ENCODE measurements around the gene PCSK6. TPM values are rescaled to one million over a fixed set of nuclear protein-coding genes. Genes with fewer than 3 reads are reported as not detected.
"Not testable (repeated sequence)": the region's sequence is repeated elsewhere in the genome, so short reads cannot be mapped to it uniquely, and the experiment has no call there.

The PCSK6 gene
- total RNA-seq, 4 donors from 2014 or later = 9.7 to 20.5 (median 13.1) TPM

DNA sequence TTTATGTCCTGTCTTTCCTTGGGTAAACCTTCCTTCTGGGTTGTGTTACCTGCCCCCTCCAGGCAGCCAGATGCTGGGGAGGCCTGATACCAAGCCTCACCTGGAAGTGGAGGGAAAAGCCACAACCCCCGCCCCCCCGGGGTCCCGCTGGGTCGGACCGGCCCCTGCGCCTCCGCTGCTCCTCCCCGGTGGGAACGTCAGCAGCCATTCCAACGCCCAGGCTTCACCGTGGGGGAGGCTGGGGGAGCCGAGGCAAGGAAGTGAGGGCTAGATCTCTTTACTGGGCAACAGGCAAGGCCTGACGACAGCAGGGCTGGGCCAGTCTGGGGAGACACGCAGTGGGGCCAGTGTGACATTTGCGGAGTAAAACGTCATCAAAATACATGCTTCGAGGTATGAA is 141.5 kb downstream of the PCSK6 start:
- TF ChIP-seq CTCF (IDR thresholded peaks at IDR 0.05) = no peak
- DNase-seq (ENCODE audit: low spot score) (no peak), ATAC-seq (ENCODE audit: low FRiP score) (no peak)

GRCh38 chr15:101347454-101347853 is 142.1 kb downstream of the PCSK6 start:
- TF ChIP-seq CTCF (IDR thresholded peaks at IDR 0.05) = no peak
- DNase-seq (ENCODE audit: low spot score) (no peak), ATAC-seq (ENCODE audit: low FRiP score) (no peak)

- no peak for TF ChIP-seq CTCF (IDR thresholded peaks at IDR 0.05)
- DNase-seq (ENCODE audit: low spot score) = no peak
- ATAC-seq (ENCODE audit: low FRiP score) = no peak
These were observed 142.6 kb downstream of the PCSK6 start for GRCh38 chr15:101346928-101347327.

DNA sequence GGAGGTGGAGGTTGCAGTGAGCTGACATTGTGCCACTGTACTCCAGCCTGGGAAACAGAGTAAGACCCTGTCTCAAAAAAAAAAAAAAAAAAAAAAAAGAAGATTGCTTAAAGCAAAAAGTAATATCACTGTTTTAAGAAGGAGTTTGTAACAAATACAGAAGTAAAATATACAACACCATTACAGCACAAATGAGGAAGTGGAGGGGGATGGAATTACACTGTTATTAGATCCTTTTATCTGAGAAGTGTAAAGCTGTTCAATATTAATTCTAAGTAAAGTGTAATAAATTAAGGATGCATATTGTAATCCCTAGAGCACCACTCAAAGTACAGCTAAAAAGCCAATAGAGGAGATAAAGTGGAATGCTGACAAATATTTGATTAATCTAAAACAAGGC is 147.5 kb downstream of the PCSK6 start:
- TF ChIP-seq CTCF (IDR thresholded peaks at IDR 0.05) = no peak
- DNase-seq (ENCODE audit: low spot score) (no peak), ATAC-seq (ENCODE audit: low FRiP score) (no peak)

- ATAC-seq (ENCODE audit: low FRiP score) = no peak
- TF ChIP-seq CTCF (IDR thresholded peaks at IDR 0.05) = no peak
These were observed 150.9 kb downstream of the PCSK6 start for GRCh38 chr15:101338502-101339057.

GRCh38 chr15:101337976-101338375 is 151.5 kb downstream of the PCSK6 start:
- ATAC-seq (ENCODE audit: low FRiP score) = no peak
- no peak for DNase-seq (ENCODE audit: low spot score)
- no peak for TF ChIP-seq CTCF (IDR thresholded peaks at IDR 0.05)

More at GRCh38 chr15:101338502-101339057, 150.9 kb downstream of the PCSK6 start:
- DNase-seq (ENCODE audit: low spot score) = no peak

- DNase-seq (ENCODE audit: low spot score); ATAC-seq (ENCODE audit: low FRiP score): not testable (repeated sequence)
These were observed 155.4 kb downstream of the PCSK6 start for GRCh38 chr15:101333907-101334789.

Measured in omental fat pad (tissue), 4 donors.